HG02943 (cell line): ENCODE measurements around the gene ACTR2.
"Not testable (repeated sequence)": the region's sequence is repeated elsewhere in the genome, so short reads cannot be mapped to it uniquely, and the experiment has no call there.

ENCODE experiments used
- ATAC-seq: cut with Tn5 transposase; IDR thresholded peaks from one replicate; pipeline ENCODE4 v1.9.1; 2021; ENCODE audit warnings: mild to moderate bottlenecking, low read depth, moderate library complexity; ENCODE audit not compliant: unreplicated experiment

ACTR2 gene

GRCh38 chr2:65227456-65228262, at the start of gene ACTR2:
ACTR2 (plus strand) TSS chr2:65227831; CDS start chr2:65227910, 79 bp downstream.
- peak; percentile 89 for ATAC-seq

DNA sequence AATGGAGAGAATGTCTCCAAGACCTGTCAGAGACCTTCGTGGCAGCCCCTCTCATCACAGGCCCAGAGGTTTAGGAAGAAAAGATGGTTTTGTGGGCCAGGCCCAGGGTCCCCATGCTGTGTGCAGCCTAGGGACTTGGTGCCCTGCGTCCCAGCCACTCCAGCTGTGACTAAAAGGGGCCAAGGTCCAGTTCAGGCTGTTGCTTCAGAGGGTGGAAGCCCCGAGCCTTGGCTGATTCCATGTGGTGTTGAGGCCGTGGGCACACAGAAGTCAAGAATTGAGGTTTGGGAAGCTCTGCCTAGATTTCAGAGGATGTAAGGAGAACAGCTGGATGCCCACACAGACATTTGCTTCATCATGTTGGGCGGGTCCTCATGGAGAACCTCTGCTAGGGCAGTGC, 45.1 kb upstream of the ACTR2 start:
- ATAC-seq = no peak

DNA sequence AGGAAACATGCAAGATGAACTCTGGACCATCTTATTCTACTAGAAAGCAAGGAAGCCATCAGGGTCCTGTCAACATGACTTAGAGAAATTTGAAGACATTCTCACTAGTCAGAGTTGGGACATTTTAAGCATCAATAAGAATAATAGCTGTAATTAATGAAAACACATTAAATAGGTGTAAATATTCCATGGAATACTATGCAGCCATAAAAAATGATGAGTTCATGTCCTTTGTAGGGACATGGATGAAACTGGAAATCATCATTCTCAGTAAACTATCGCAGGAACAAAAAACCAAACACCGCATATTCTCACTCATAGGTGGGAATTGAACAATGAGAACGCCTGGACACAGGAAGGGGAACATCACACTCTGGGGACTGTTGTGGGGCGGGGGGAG, 44.2 kb upstream of the ACTR2 start:
- ATAC-seq = not testable (repeated sequence)

- no peak for ATAC-seq
These were observed 42.6 kb upstream of the ACTR2 start for GRCh38 chr2:65185012-65185411.

DNA sequence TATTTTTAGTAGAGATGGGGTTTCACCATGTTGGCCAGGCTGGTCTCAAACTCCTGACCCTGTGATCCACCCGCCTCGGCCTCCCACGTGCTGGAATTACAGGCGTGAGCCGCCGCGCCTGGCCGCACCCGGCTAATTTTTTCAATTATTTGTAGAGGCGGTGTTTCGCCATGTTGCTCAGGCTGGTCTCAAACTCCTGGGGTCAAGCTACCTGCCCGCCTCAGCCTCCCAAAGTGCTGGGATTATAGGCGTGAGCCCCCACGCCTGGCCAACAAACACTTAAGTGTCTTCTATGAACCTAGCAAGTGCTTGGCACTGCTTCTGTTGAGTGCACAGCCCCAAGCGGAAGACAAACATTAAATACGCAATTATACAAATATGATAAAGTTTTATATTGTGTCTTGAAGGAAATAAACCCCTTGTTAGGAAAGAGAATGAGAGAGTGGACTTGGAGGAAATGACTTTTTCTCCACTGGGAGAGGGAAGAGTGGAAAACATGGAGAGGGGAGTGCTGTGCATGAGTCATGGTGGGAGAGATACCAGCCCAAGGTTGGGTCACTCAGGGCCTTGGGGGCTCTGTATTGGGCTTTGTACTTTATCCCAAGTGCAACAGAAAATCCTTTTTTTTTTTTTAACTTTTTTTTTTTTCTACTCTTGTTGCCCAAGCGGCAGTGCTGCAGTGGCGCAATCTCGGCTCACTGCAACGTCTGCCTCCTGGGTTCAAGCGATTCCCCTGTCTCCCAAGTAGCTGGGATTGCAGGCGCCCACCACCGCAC, 41.4 kb upstream of the ACTR2 start:
- no peak for ATAC-seq

- no peak for ATAC-seq
These were observed 40.5 kb upstream of the ACTR2 start for GRCh38 chr2:65186872-65187851.

DNA sequence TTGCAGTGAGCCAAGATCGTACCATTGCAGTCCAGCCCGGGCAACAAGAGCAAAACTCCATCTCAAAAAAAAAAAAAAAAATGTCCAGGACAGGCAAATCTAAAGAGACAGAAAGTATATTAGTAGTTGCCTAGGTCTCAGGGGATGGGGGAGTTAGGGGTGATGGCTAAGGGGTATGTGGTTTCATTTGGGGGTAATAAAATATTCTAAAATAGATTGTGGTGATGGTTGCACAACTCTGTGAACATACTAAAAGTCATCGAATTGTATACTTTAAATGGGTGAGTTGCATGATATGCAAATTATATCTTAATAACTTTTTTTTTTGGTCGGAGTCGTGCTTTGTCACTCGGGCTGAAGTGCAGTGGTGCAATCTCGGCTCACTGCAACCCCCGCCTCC, 34.2 kb upstream of the ACTR2 start:
- ATAC-seq = no peak

DNA sequence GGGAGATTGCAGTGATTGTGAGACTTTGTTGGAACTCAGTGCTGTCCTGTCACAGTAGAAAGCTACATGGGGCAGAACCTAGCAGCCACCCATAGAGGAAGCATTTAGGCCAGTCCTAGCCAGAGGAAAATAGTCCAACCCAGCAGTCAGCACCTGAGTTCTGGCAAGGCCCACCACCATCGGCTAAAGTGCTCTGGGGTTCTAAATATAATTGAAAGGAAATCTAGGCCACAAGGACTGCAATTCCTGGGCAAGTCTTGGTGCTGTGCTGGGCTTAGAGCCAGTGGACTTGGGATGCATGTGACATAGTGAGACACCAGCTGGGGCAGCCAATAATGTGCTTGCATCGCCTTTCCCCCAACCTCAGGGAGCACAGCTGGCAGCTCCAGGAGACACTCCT, 28.9 kb upstream of the ACTR2 start:
- no peak for ATAC-seq

- no peak for ATAC-seq
These were observed 28.5 kb upstream of the ACTR2 start for GRCh38 chr2:65199166-65199565.

DNA sequence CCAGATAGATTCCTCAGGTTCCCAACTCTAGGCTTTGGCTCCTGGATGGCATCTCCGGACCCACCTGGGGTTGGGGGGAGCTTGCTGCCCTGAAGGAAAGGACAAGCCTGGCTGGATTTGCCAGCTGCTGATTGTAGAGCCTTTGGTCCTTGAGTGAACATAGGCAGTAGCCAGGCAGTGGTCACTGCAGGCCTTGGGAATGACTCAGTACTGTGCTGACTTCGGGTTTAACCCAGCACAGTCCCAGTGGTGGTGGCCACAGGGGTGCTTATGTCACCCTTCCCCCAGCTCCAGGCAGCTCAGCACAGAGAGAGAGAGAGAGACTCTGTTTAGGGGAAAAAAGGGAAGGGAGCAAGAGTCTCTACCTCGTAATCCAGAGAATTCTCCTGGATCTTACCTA, 27.7 kb upstream of the ACTR2 start:
- ATAC-seq = no peak

DNA sequence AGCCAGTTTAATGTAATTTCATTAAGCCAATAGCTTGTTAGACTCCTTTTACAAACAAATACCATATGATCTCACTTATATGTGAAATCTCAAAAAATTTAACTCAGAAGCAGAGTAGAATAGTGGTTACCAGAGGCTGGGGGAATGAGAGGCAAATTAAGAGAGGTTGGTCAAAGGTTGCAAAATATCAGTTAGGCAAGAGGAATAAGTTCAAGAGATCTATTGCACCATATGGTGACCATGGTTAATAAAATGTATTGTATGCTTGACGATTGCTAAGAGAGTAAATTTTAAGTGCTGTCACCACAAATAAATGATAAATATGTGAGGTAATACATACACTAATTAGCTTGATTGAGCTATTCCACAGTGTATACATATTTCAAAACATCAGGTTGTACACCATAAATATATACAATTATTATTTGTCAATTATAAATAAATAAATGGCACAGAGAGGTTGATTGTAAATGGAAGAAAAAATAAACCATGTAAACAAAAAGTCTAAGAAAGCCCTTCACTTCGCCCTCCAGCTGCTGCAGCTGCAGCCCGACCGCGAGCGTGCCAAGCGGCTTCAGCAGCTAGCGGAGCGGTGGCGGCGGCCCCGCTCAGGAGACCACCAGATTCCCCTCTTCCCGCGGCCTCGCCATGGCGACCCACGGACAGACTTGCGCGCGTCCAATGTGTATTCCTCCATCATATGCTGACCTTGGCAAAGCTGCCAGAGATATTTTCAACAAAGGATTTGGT, 23.0 kb upstream of the ACTR2 start:
- ATAC-seq = no peak

GRCh38 chr2:65212115-65212514, 15.5 kb upstream of the ACTR2 start:
- no peak for ATAC-seq

DNA sequence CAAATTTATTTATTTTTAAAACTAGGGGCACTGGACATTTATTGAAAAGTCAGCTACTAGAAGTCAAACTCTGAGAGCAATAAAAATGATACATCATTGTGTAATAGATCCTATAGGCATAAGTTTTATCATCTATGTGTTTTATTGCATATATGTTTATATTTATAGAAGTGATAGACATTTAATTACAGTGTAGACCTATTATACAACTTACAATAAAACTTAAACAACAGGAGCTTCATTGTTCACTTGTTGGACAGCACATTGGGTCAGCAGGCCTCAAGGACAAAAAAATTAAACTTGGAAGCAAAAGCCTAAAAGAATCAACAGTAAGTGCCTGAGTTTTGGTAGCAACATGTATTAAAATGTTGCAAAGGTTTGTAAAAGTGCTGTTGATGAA, 15.0 kb upstream of the ACTR2 start:
- ATAC-seq = no peak

- ATAC-seq = no peak
These were observed 14.6 kb upstream of the ACTR2 start for GRCh38 chr2:65213035-65213434.

DNA sequence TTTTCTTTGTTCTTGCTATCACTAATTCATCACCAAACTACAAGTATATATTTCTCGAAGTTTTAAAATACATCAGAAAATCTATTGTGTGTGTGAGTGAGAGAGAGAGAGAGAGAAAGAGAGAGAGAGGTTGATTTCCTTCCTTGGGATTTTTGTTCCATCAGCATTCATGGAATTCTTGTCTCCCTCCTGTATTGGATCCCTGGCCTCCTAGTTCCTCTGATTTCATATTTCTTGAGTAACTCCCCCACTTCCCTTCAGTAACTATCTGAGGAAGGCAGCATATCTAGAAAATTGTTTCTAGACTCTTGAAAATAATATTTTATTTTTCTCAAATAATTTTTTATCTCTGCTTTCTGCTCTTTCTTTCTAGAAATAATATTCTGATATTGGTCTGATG, 13.3 kb upstream of the ACTR2 start:
- no peak for ATAC-seq

- no peak for ATAC-seq
These were observed 12.8 kb upstream of the ACTR2 start for GRCh38 chr2:65214843-65215242.

GRCh38 chr2:65215946-65216345, 11.7 kb upstream of the ACTR2 start:
- ATAC-seq = no peak

DNA sequence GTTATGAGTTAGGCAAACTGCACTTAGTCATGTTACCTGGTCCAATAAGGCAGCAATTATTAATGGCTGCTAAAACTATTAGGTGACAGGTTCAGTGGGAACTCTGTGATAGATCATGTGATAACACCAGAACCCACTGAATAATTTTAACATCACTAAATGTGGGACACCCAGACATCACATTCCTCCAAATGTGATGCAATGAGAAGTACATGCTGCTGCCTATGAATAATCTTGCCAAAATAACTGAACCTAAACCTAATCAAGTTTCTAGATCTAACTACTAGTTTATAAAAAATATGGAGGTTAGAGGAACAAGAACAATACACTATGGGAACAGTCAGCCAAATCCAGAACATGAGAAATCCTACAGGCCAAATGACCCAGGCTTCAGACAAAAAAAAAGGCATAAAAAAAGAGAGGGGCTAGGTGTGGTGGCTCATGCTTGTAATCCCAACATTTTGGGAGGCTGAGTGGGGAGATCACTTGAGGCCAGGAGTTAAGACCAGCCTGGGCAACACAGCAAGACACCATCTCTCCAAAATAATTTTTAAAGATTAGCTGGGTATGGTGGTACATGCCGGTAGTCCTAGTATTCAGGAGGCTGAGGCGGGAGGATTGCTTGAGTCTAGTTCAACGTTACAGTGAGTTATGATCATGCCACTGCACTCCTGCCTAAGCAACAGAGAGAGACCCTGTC, 7.0 kb upstream of the ACTR2 start:
- ATAC-seq = no peak

GRCh38 chr2:65221275-65221674, 6.4 kb upstream of the ACTR2 start:
- not testable (repeated sequence) for ATAC-seq
